Measurements from ENCODE around the gene FGGY. TPM values are rescaled to one million over a fixed set of nuclear protein-coding genes. Genes with fewer than 3 reads are reported as not detected.
A peak's percentile ranks its signal among the peaks of the same experiment; 100 is the strongest.

Gene FGGY
- total and polyA plus RNA-seq, 7 experiments from 2014 or later = 2.5 to 15.2 (median 11.2) TPM

DNA sequence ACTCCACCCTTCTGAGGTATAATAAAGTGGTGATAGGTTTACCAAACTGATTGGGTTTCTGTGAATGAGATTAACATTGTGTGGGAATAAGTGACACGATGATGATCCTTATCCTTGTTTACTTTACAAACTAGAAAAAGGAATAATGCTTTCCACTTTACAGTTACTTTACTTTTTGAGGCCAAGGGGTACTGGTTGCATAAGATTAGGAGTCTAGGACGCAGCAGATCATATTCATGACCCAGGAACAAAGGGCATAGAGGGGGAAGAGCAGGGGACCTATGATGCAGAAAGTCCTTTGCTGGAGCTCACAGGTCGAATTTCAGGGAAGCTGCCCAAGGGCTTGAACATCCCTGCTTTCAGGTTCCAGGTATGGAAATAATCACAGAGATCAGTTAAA, 20.4 kb downstream of the FGGY start:
- Histone ChIP-seq H3K9me3 (ENCODE audit: control insufficient read depth in 2 of 3, low read length in 3 of 3) (no peaks in the 10 kb centered on the region), H3K4me3 (ENCODE audit: low read length) (no peak overlapping the region), H3K27ac (ENCODE audit: low read depth, low read length) (no peak overlapping the region), H3K27me3 (ENCODE audit: control insufficient read depth in 2 of 2, insufficient read depth in 2 of 2, low read length in 2 of 2) (no peaks in the 10 kb centered on the region), H3K36me3 (ENCODE audit: control insufficient read depth in 2 of 3, insufficient read depth in 3 of 3, low read length in 3 of 3) (no peaks in the 10 kb centered on the region), H3K4me1 (ENCODE audit: control insufficient read depth in 2 of 2, insufficient read depth in 2 of 2, low read length in 2 of 2) (no peaks in the 10 kb centered on the region)
- Mint-ChIP-seq H3K36me3 (peaks cover 0 to 15% (median 1%) of the 10 kb centered on the region in 5 donors), H3K27me3 (no peaks in the 10 kb centered on the region), H3K9me3 (peaks cover 0 to 10% (median 0%) of the 10 kb centered on the region in 11 donors), H3K27ac (no peak overlapping the region), H3K4me3 (no peak overlapping the region), H3K4me1 (peaks cover 0 to 30% (median 12%) of the 10 kb centered on the region in 7 donors)
- CTCF ChIA-PET = no interaction called here
- ATAC-seq = no peak
- intact Hi-C loops (cut with micrococcal nuclease) = no loop called here
- POLR2A ChIA-PET = no interaction called here
- no peak for DNase-seq

DNA sequence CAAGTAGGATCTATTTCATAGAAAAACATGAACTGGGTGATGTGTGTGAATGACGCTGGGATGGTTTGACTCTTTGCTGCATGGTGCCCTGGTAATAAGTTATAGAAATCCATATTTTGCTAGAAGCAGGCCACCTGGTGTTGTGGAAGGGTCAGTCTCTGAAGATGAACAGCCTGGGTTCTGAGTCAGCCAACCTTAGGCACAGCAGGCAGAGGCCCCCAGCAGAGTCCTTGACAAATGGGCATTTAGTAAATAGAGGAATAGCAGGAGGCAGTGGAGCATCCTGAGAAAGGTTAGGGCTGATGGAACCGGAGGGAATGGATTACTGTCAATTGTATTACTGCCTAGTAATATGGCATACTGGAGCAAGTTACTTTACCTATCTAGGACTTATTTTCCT, 20.9 kb downstream of the FGGY start:
- H3K9me3 ChIP-seq (ENCODE audit: control insufficient read depth in 2 of 3, low read length in 3 of 3) = no peaks in the 10 kb centered on the region
- DNase-seq (no peak), ATAC-seq (no peak)
- intact Hi-C loops (cut with micrococcal nuclease) = no loop called here
- H3K36me3 ChIP-seq (ENCODE audit: control insufficient read depth in 2 of 3, insufficient read depth in 3 of 3, low read length in 3 of 3) = no peaks in the 10 kb centered on the region
- Mint-ChIP-seq H3K4me1 (peaks cover 0 to 30% (median 12%) of the 10 kb centered on the region in 7 donors), H3K4me3 (no peak overlapping the region), H3K27ac (no peak overlapping the region), H3K9me3 (peaks cover 0 to 8% (median 0%) of the 10 kb centered on the region in 11 donors), H3K36me3 (peaks cover 0 to 17% (median 4%) of the 10 kb centered on the region in 5 donors), H3K27me3 (no peaks in the 10 kb centered on the region)
- H3K27me3 ChIP-seq (ENCODE audit: control insufficient read depth in 2 of 2, insufficient read depth in 2 of 2, low read length in 2 of 2) = no peaks in the 10 kb centered on the region
- CTCF ChIA-PET = no interaction called here
- POLR2A ChIA-PET = no interaction called here
- H3K27ac ChIP-seq (ENCODE audit: low read depth, low read length) = no peak overlapping the region
- H3K4me1 ChIP-seq (ENCODE audit: control insufficient read depth in 2 of 2, insufficient read depth in 2 of 2, low read length in 2 of 2) = no peaks in the 10 kb centered on the region
- H3K4me3 ChIP-seq (ENCODE audit: low read length) = no peak overlapping the region

DNA sequence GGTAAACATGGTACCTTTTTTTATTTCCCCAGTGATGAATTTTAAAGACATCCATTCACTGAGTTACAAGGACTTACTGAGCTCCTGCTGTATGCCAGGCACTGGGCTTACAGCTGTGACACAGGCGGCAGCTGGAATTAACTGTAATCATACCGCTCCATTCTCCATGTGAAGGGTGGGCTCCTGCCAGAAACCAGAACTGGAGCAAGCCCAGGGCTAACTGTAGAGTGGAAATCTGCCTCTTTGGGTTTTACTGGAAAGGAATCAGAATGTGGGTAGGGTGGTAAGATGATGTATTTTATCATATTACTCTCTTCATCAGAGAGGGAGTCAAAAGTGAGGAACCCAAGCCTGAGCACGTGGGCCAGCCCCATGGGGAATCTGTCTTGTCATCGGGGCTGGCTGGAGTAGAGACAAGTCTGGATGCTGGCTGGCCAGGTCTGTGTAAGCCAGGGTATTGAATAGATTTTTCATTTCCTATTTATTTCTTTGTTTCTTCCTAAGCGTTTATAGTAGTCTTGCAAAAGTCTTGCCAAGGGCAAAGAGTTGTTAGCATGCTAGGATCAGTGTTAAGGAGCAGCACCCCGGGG, 21.5 kb downstream of the FGGY start:
- Mint-ChIP-seq H3K27ac (no peak overlapping the region), H3K9me3 (peaks cover 0 to 3% (median 0%) of the 10 kb centered on the region in 11 donors), H3K4me3 (no peak overlapping the region), H3K4me1 (peaks cover 0 to 30% (median 12%) of the 10 kb centered on the region in 7 donors), H3K27me3 (no peaks in the 10 kb centered on the region), H3K36me3 (peaks cover 0 to 22% (median 7%) of the 10 kb centered on the region in 5 donors)
- intact Hi-C loops (cut with micrococcal nuclease) = no loop called here
- POLR2A ChIA-PET = no interaction called here
- no peaks in the 10 kb centered on the region for H3K36me3 ChIP-seq (ENCODE audit: control insufficient read depth in 2 of 3, insufficient read depth in 3 of 3, low read length in 3 of 3)
- CTCF ChIA-PET = no interaction called here
- DNase-seq (no peak), ATAC-seq (peak; percentile 69)
- H3K9me3 ChIP-seq (ENCODE audit: control insufficient read depth in 2 of 3, low read length in 3 of 3) = no peaks in the 10 kb centered on the region
- H3K4me1 ChIP-seq (ENCODE audit: control insufficient read depth in 2 of 2, insufficient read depth in 2 of 2, low read length in 2 of 2) = no peaks in the 10 kb centered on the region
- no peak overlapping the region for H3K27ac ChIP-seq (ENCODE audit: low read depth, low read length)
- H3K27me3 ChIP-seq (ENCODE audit: control insufficient read depth in 2 of 2, insufficient read depth in 2 of 2, low read length in 2 of 2) = no peaks in the 10 kb centered on the region
- no peak overlapping the region for H3K4me3 ChIP-seq (ENCODE audit: low read length)

DNA sequence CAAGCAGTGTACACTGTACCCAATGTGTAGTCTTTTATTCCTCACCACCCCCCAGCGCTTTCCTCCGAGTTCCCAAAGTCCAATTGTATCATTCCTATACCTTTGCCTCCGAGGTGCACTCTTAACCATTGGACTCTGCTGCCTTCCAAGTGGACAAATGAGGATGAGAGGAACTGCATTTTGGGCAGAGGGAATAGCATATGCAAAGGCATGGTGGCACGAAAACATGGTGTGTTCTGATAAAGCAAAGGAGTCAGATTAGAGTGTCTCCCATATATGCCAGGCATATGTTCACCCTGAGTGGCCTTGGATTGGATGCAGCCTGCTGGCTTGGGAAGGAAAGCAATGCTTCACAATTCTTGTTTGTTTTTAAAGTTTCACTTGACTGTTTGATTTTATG, 25.5 kb downstream of the FGGY start:
- H3K4me3 ChIP-seq (ENCODE audit: low read length) = no peak overlapping the region
- intact Hi-C loops (cut with micrococcal nuclease) = no loop called here
- Mint-ChIP-seq H3K36me3 (peaks cover 10 to 57% (median 28%) of the 10 kb centered on the region in 5 donors), H3K4me3 (no peak overlapping the region), H3K9me3 (peaks cover 0 to 15% (median 0%) of the 10 kb centered on the region in 11 donors), H3K27me3 (no peaks in the 10 kb centered on the region), H3K27ac (no peak overlapping the region), H3K4me1 (peaks cover 0 to 9% (median 4%) of the 10 kb centered on the region in 7 donors)
- H3K36me3 ChIP-seq (ENCODE audit: control insufficient read depth in 2 of 3, insufficient read depth in 3 of 3, low read length in 3 of 3) = no peaks in the 10 kb centered on the region
- DNase-seq (no peak), ATAC-seq (no peak)
- no peak overlapping the region for H3K27ac ChIP-seq (ENCODE audit: low read depth, low read length)
- no peaks in the 10 kb centered on the region for H3K27me3 ChIP-seq (ENCODE audit: control insufficient read depth in 2 of 2, insufficient read depth in 2 of 2, low read length in 2 of 2)
- CTCF ChIA-PET = no interaction called here
- no peaks in the 10 kb centered on the region for H3K9me3 ChIP-seq (ENCODE audit: control insufficient read depth in 2 of 3, low read length in 3 of 3)
- POLR2A ChIA-PET = no interaction called here
- H3K4me1 ChIP-seq (ENCODE audit: control insufficient read depth in 2 of 2, insufficient read depth in 2 of 2, low read length in 2 of 2) = no peaks in the 10 kb centered on the region

DNA sequence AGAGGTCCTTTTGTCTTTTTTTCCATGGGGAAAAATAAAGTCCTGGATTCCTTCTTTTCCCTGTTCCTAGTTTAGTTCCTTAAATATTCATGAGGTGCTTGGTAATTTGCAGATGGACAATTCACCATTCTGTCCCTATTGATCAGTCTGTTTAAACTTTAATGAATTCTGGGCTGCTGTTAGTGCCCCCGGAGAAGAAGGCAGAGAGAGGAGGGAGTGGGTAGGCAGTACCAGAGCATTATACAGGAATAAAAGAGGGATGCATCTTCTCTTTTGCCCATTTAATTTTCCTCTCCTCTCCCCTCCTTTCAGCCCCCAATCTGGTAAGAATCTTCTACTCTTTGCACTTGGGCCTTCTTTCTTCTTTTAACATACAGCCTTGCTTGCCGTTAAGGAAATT, 25.9 kb downstream of the FGGY start:
- H3K9me3 Mint-ChIP-seq = peaks cover 0 to 15% (median 0%) of the 10 kb centered on the region in 11 donors
- no peaks in the 10 kb centered on the region for H3K4me1 ChIP-seq (ENCODE audit: control insufficient read depth in 2 of 2, insufficient read depth in 2 of 2, low read length in 2 of 2)
- no peak overlapping the region for H3K27ac ChIP-seq (ENCODE audit: low read depth, low read length)
- no peaks in the 10 kb centered on the region for H3K27me3 ChIP-seq (ENCODE audit: control insufficient read depth in 2 of 2, insufficient read depth in 2 of 2, low read length in 2 of 2)
- ChIA-PET CTCF (no interaction called here), POLR2A (no interaction called here)
- H3K9me3 ChIP-seq (ENCODE audit: control insufficient read depth in 2 of 3, low read length in 3 of 3) = no peaks in the 10 kb centered on the region
- intact Hi-C loops (cut with micrococcal nuclease) = no loop called here
- DNase-seq = no peak
- no peaks in the 10 kb centered on the region for H3K27me3 Mint-ChIP-seq
- no peak overlapping the region for H3K4me3 Mint-ChIP-seq
- H3K27ac Mint-ChIP-seq = no peak overlapping the region
- H3K36me3 Mint-ChIP-seq = peaks cover 10 to 57% (median 28%) of the 10 kb centered on the region in 5 donors
- ATAC-seq = no peak
- H3K36me3 ChIP-seq (ENCODE audit: control insufficient read depth in 2 of 3, insufficient read depth in 3 of 3, low read length in 3 of 3) = no peaks in the 10 kb centered on the region
- H3K4me3 ChIP-seq (ENCODE audit: low read length) = no peak overlapping the region
- H3K4me1 Mint-ChIP-seq = peaks cover 0 to 11% (median 4%) of the 10 kb centered on the region in 7 donors

DNA sequence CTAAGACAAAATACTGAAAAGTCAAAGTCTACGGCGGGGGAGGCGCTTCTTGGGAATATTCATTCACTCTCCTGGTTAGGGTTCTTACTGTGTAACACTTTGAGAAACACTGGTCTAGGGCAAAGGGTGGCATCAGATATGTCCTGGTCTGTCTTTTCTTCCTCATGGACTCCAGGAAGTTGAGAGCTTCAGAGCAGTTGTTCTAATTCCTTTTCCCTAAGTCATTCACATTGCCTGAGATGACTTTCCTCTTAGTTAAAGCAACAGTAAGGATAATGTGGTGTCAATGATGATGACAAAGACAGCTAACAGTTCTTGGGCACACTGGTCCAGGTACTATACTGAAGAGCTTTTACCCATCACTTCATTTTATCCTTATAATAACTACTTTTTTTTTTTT, 27.0 kb downstream of the FGGY start:
- POLR2A ChIA-PET = no interaction called here
- H3K27me3 ChIP-seq (ENCODE audit: control insufficient read depth in 2 of 2, insufficient read depth in 2 of 2, low read length in 2 of 2) = no peaks in the 10 kb centered on the region
- no peak overlapping the region for H3K27ac ChIP-seq (ENCODE audit: low read depth, low read length)
- no peaks in the 10 kb centered on the region for H3K9me3 ChIP-seq (ENCODE audit: control insufficient read depth in 2 of 3, low read length in 3 of 3)
- H3K36me3 ChIP-seq (ENCODE audit: control insufficient read depth in 2 of 3, insufficient read depth in 3 of 3, low read length in 3 of 3) = no peaks in the 10 kb centered on the region
- Mint-ChIP-seq H3K4me1 (peaks cover 3 to 18% (median 10%) of the 10 kb centered on the region in 7 donors), H3K27me3 (no peaks in the 10 kb centered on the region), H3K4me3 (no peak overlapping the region), H3K27ac (no peak overlapping the region), H3K9me3 (peaks cover 0 to 15% (median 0%) of the 10 kb centered on the region in 11 donors), H3K36me3 (peaks cover 10 to 57% (median 28%) of the 10 kb centered on the region in 5 donors)
- DNase-seq = no peak
- no peak overlapping the region for H3K4me3 ChIP-seq (ENCODE audit: low read length)
- CTCF ChIA-PET = no interaction called here
- H3K4me1 ChIP-seq (ENCODE audit: control insufficient read depth in 2 of 2, insufficient read depth in 2 of 2, low read length in 2 of 2) = peaks cover 0 to 4% of the 10 kb centered on the region in 2 donors
- intact Hi-C loops (cut with micrococcal nuclease) = no loop called here
- ATAC-seq = no peak

DNA sequence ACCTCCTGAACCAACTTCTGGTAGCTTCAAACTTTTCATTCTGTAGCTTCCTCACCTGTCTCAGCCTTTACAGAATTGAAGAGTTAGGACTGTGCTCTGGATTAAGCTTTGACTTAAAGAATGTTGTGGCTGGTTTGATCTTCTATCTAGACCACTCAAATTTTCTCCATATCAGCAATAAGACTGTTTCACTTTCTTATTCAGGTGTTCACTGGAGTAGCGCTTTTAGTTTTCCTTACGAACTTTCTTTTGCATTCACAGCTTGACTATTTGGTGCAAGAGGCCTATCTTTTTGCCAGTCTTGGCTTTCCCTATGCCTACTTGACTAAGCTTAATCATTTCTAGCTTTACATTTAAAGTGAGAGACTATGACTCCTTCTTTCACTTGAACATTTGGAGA, 31.5 kb downstream of the FGGY start:
- intact Hi-C loops (cut with micrococcal nuclease) = loop anchor here in 1 of 2 donors (2.0 kb wide), 1 partner anchor 32 kb away; the partner anchor contains the start of gene FGGY
- Mint-ChIP-seq H3K4me3 (peak overlapping the region in 4 of 10 donors; percentile 3 to 65 (median 24)), H3K9me3 (peaks cover 0 to 18% (median 0%) of the 10 kb centered on the region in 11 donors), H3K36me3 (peaks cover 10 to 52% (median 29%) of the 10 kb centered on the region in 5 donors), H3K4me1 (peaks cover 5 to 31% (median 17%) of the 10 kb centered on the region in 7 donors), H3K27me3 (no peaks in the 10 kb centered on the region), H3K27ac (peak overlapping the region in 6 of 9 donors; percentile 23 to 74 (median 49))
- Histone ChIP-seq H3K27me3 (ENCODE audit: control insufficient read depth in 2 of 2, insufficient read depth in 2 of 2, low read length in 2 of 2) (no peaks in the 10 kb centered on the region), H3K36me3 (ENCODE audit: control insufficient read depth in 2 of 3, insufficient read depth in 3 of 3, low read length in 3 of 3) (no peaks in the 10 kb centered on the region), H3K4me1 (ENCODE audit: control insufficient read depth in 2 of 2, insufficient read depth in 2 of 2, low read length in 2 of 2) (peaks cover 3 to 7% of the 10 kb centered on the region in 2 donors), H3K9me3 (ENCODE audit: control insufficient read depth in 2 of 3, low read length in 3 of 3) (no peaks in the 10 kb centered on the region), H3K4me3 (ENCODE audit: low read length) (no peak overlapping the region), H3K27ac (ENCODE audit: low read depth, low read length) (no peak overlapping the region)
- ATAC-seq = no peak
- ChIA-PET POLR2A (no interaction called here), CTCF (no interaction called here)
- DNase-seq = no peak
